Activated CD8-positive, alpha-beta memory T cell treated with anti-CD3 and anti-CD28 coated beads, Interleukin-2, amount 50 U/mL, for 4 hours (primary cell): ENCODE results near the gene AVPR1A.
"Not testable (repeated sequence)": the region's sequence is repeated elsewhere in the genome, so short reads cannot be mapped to it uniquely, and the experiment has no call there.

ENCODE experiments used
- DNase-seq: peaks from one replicate; pipeline ENCODE4 v3.0.0-alpha.2; 2020

The AVPR1A gene

GRCh38 chr12:63150713-63151622 lies at the start of gene AVPR1A:
Gene AVPR1A (minus strand): TSS chr12:63151201. CDS start chr12:63150836, 365 bp downstream.
- DNase-seq: no peak

- no peak for DNase-seq
Observed at GRCh38 chr12:63196168-63196567, 45.2 kb upstream of the AVPR1A start.

GRCh38 chr12:63179224-63179623 lies 28.2 kb upstream of the AVPR1A start:
- no peak for DNase-seq

GRCh38 chr12:63170321-63170720 lies 19.3 kb upstream of the AVPR1A start:
- DNase-seq: no peak

GRCh38 chr12:63167741-63168140 lies 16.7 kb upstream of the AVPR1A start:
- not testable (repeated sequence) for DNase-seq

GRCh38 chr12:63164911-63165310 lies 13.9 kb upstream of the AVPR1A start:
- no peak for DNase-seq

- no peak for DNase-seq
Observed at GRCh38 chr12:63163541-63163940, 12.5 kb upstream of the AVPR1A start.

- no peak for DNase-seq
Observed at GRCh38 chr12:63155375-63155774, 4.4 kb upstream of the AVPR1A start.

GRCh38 chr12:63154560-63154959 lies 3.6 kb upstream of the AVPR1A start:
- DNase-seq: no peak

- no peak for DNase-seq
Observed at GRCh38 chr12:63152321-63152700, 1.3 kb upstream of the AVPR1A start.

- no peak for DNase-seq
Observed at GRCh38 chr12:63151623-63152320, 771 bp upstream of the AVPR1A start.

GRCh38 chr12:63149909-63150712 lies 890 bp downstream of the AVPR1A start:
- no peak for DNase-seq

GRCh38 chr12:63144556-63144955 lies 6.4 kb downstream of the AVPR1A start:
- no peak for DNase-seq

GRCh38 chr12:63138488-63138887 lies 12.5 kb downstream of the AVPR1A start:
- no peak for DNase-seq

- DNase-seq: no peak
Observed at GRCh38 chr12:63133981-63134380, 17.0 kb downstream of the AVPR1A start.

- no peak for DNase-seq
Observed at GRCh38 chr12:63132201-63132600, 18.8 kb downstream of the AVPR1A start.

- no peak for DNase-seq
Observed at GRCh38 chr12:63129927-63130326, 21.1 kb downstream of the AVPR1A start.

- no peak for DNase-seq
Observed at GRCh38 chr12:63124778-63125177, 26.2 kb downstream of the AVPR1A start.

- no peak for DNase-seq
Observed at GRCh38 chr12:63103494-63104131, 47.4 kb downstream of the AVPR1A start.

- DNase-seq: no peak
Observed at GRCh38 chr12:63101920-63102319, 49.1 kb downstream of the AVPR1A start.

GRCh38 chr12:63098851-63099250 lies 52.1 kb downstream of the AVPR1A start:
- DNase-seq: no peak

GRCh38 chr12:63095369-63095980 lies 55.5 kb downstream of the AVPR1A start:
- no peak for DNase-seq
